K562 (cell line): Measurements from ENCODE around the gene RBM20. TPM values are rescaled to one million over a fixed set of nuclear protein-coding genes. Genes with fewer than 3 reads are reported as not detected.
A peak's percentile ranks its signal among the peaks of the same experiment; 100 is the strongest.
"Not testable (repeated sequence)": the region's sequence is repeated elsewhere in the genome, so short reads cannot be mapped to it uniquely, and the experiment has no call there.

Experiments
- ATAC-seq: fragments of 200-7000 bp; cut with Tn5 transposase; 3 replicates; pipeline ENCODE4 v1.9.1; 2020; ENCODE audit warnings: moderate library complexity
- BruUV-seq: library from RNA; stranded (reverse); fragments of 400-500 nt; replicated peaks from 2 replicates; lab custom pipeline; 2021; lab: Mats Ljungman, UMichigan
- CTCF ChIA-PET: fragments of 300-600 bp; formaldehyde crosslinking; extraction: SDS; loops from one replicate; lab custom pipeline; 2021; ENCODE audit warnings: low intra/inter-chr PET ratio; lab: Yijun Ruan, JAX
- POLR2A ChIA-PET: fragments of 300-600, 350-650 bp; sonication (Branson Sonifier 250); formaldehyde crosslinking; extraction: SDS; loops from one replicate; lab custom pipeline; 2021; ENCODE audit warnings: antibody characterized with exemption, inconsistent platforms; lab: Yijun Ruan, JAX
- DNase-seq, 4 experiments: peaks; one replicate each; pipeline versions ENCODE4 v3.0.0 to v3.0.0-alpha.2; 2011 to 2018; ENCODE audit warnings: low spot score in 3 of 4, mixed read lengths in 3 of 4; ENCODE audit errors: extremely low read depth in 1 of 4
- FAIRE-seq: peaks from 2 replicates; lab custom pipeline; 2011; peaks lifted over from hg19 to GRCh38; lab: Jason Lieb, UNC
- H2AFZ ChIP-seq: 2 replicates; pipeline ENCODE4 v1.6.0; 2011; ENCODE audit warnings: low read depth, low read length, control low read depth, inconsistent platforms
- H3K27ac ChIP-seq: fragments of 200-600 bp; 3 replicates; pipeline ENCODE4 v1.8.0; 2011; ENCODE audit warnings: low read depth, mild to moderate bottlenecking, control low read depth, inconsistent platforms, low read length, moderate library complexity, mixed read lengths; ENCODE audit errors: extremely low read depth
- H3K27me3 ChIP-seq, 2 experiments: fragments of 300-600 bp in 1 of 2; 2 replicates in 1 of 2; 3 replicates in 1 of 2; pipeline versions ENCODE4 v1.6.0 to v1.8.0; 2011; ENCODE audit warnings: inconsistent platforms in 2 of 2, low read length in 2 of 2, mild to moderate bottlenecking in 1 of 2, mixed read lengths in 1 of 2, moderate library complexity in 1 of 2; ENCODE audit not compliant: control insufficient read depth in 2 of 2, insufficient read depth in 2 of 2
- H3K36me3 ChIP-seq: fragments of 300-600 bp; 3 replicates; pipeline ENCODE4 v1.8.0; 2011; ENCODE audit warnings: mild to moderate bottlenecking, low read length, inconsistent platforms; ENCODE audit not compliant: control insufficient read depth, insufficient read depth
- H3K4me1 ChIP-seq, 2 experiments: fragments of 200-600 bp in 1 of 2; replicated peaks in 1 of 2; 2 replicates in 1 of 2; 3 replicates in 1 of 2; pipeline versions ENCODE4 v1.5.1 to v1.8.0; 2011; ENCODE audit warnings: inconsistent platforms in 2 of 2, low read length in 2 of 2, mild to moderate bottlenecking in 1 of 2, mixed read lengths in 1 of 2, moderate library complexity in 1 of 2; ENCODE audit not compliant: control insufficient read depth in 2 of 2, insufficient read depth in 2 of 2
- H3K4me2 ChIP-seq: 2 replicates; pipeline ENCODE4 v1.6.1; 2011; ENCODE audit warnings: low read length, control low read depth, inconsistent platforms, mixed read lengths; ENCODE audit not compliant: insufficient read depth
- H3K4me3 ChIP-seq: fragments of 200-600 bp; sonication (generic), shearing (Covaris generic); 2 replicates; pipeline ENCODE4 v1.5.1; 2016; ENCODE audit warnings: control low read depth, inconsistent platforms
- H3K79me2 ChIP-seq: fragments of 200-600 bp; 3 replicates; pipeline ENCODE4 v1.8.0; 2011; ENCODE audit warnings: low read length, inconsistent platforms; ENCODE audit not compliant: control insufficient read depth, insufficient read depth
- H3K9ac ChIP-seq, 2 experiments: 2 replicates each; pipeline versions ENCODE4 v1.6.0 to v1.6.1; 2011; ENCODE audit warnings: low read depth in 2 of 2, low read length in 2 of 2, control low read depth in 1 of 2, inconsistent platforms in 1 of 2, mild to moderate bottlenecking in 1 of 2, mixed read lengths in 1 of 2; ENCODE audit not compliant: insufficient read depth in 1 of 2
- H3K9me1 ChIP-seq: one replicate; pipeline ENCODE4 v1.6.0; 2011; ENCODE audit warnings: inconsistent platforms, mild to moderate bottlenecking, low read length, moderate library complexity; ENCODE audit not compliant: control insufficient read depth, insufficient read depth
- H3K9me3 ChIP-seq: replicated peaks from 2 replicates; pipeline ENCODE4 v1.5.1; 2011; ENCODE audit warnings: low read depth, low read length, inconsistent platforms; ENCODE audit not compliant: control insufficient read depth, insufficient read depth
- H4K20me1 ChIP-seq: replicated peaks from 2 replicates; pipeline ENCODE4 v1.6.1; 2011; ENCODE audit warnings: low read length, inconsistent platforms, mixed read lengths; ENCODE audit not compliant: control insufficient read depth, insufficient read depth
- ATF2 ChIP-seq: sonication (generic); formaldehyde crosslinking; IDR thresholded peaks from 2 replicates; pipeline ENCODE4 v1.8.1; 2022; ENCODE audit warnings: missing genetic modification reagents
- ATF6 ChIP-seq: sonication (generic); formaldehyde crosslinking; IDR thresholded peaks from 2 replicates; pipeline ENCODE4 v1.4.0; 2020; ENCODE audit warnings: mild to moderate bottlenecking, missing genetic modification reagents
- ZNF518B ChIP-seq: fragments of 250-450 bp; sonication (Bioruptor Pico); IDR thresholded peaks from 2 replicates; pipeline ENCODE4 v1.5.0; 2021; ENCODE audit warnings: mild to moderate bottlenecking, moderate library complexity
- ZNF79 ChIP-seq: fragments of 250-450 bp; sonication (Bioruptor Pico); IDR thresholded peaks from 2 replicates; pipeline ENCODE4 v1.4.0; 2020; ENCODE audit warnings: low read depth, mild to moderate bottlenecking, moderate library complexity
- WGBS: fragments of 100-300 bp; shearing (Covaris generic); methylation state at CpG from one replicate; pipeline ENCODE4 v1.1.6; 2016; ENCODE audit warnings: low coverage, mixed read lengths; ENCODE audit not compliant: insufficient coverage; ENCODE audit errors: missing lambda C conversion rate; 5-methylcytosine and 5-hydroxymethylcytosine counted together
- in situ Hi-C: fragments of 300-500 bp; cut with MboI; formaldehyde crosslinking; loops from 4 replicates; pipeline ENCODE4 v1.15.0; 2018; ENCODE audit warnings: inconsistent platforms, mixed read lengths
- intact Hi-C: fragments of 100-400 bp; cut with micrococcal nuclease; formaldehyde crosslinking; loops from 2 replicates; pipeline ENCODE4 v1.14.2; 2022
- polyA plus RNA-seq, 8 experiments: library from polyadenylated mRNA; depleted of rRNA in 4 of 8; stranded (reverse) in 5 of 8; unstranded in 3 of 8; fragments of >200 nt; fragmentation: Nextera tagmentation in 2 of 8; fragmentation: Illumina TruSeq in 1 of 8; extraction: Ambion mirVana in 2 of 8; extraction: Trizol in 1 of 8; gene quantifications; 2 replicates each; pipeline versions ENCODE4 v1.2.1 to v1.2.3, GENCODE V29; 2011 to 2014; ENCODE audit warnings: inconsistent platforms in 1 of 8, missing spikeins in 1 of 8
- total RNA-seq, 7 experiments: library from RNA; depleted of rRNA in 6 of 7; stranded (reverse); fragments of >200 nt in 6 of 7; fragmentation: Illumina TruSeq in 2 of 7; extraction: Trizol in 2 of 7; gene quantifications; 2 replicates each; pipeline versions ENCODE4 v1.2.1 to v1.2.3, GENCODE V29; 2011 to 2021; ENCODE audit warnings: low replicate concordance in 1 of 7

The RBM20 gene
- total and polyA plus RNA-seq, 9 of the 15 experiments (the other 6 are each of a cell fraction or from before 2014, with no cell fraction given) = 0.63 to 5.7 (median 3.2) TPM

GRCh38 chr10:110867011-110867806 lies 223.1 kb downstream of the RBM20 start:
- H3K9ac ChIP-seq, DNase-seq, H3K27me3 ChIP-seq, H3K4me3 ChIP-seq, H3K79me2 ChIP-seq, BruUV-seq, ATAC-seq, intact Hi-C loops, FAIRE-seq, H3K4me2 ChIP-seq, H3K36me3 ChIP-seq, H3K9me1 ChIP-seq, H4K20me1 ChIP-seq, H3K27ac ChIP-seq, H3K9me3 ChIP-seq, in situ Hi-C loops, CTCF ChIA-PET: not testable (repeated sequence)
- H3K4me1 ChIP-seq = peaks cover 16 to 55% of the 10 kb centered on the region in 2 experiments
- H2AFZ ChIP-seq = peak overlapping the region; percentile 75
- 47% methylated on average over 7 of the region's 8 CpGs for WGBS
- POLR2A ChIA-PET = interaction anchor here (0.9 to 1.1 kb wide), 2 partner anchors 9 to 51 kb away, joined by 3 read pairs; no protein-coding TSS in a partner anchor

- no TSS peak for BruUV-seq
- ATAC-seq (no peak), DNase-seq (no peak), FAIRE-seq (no peak)
- WGBS = 17% methylated on average over 4 of the region's 4 CpGs
- in situ Hi-C loops (no loop called here), intact Hi-C loops (no loop called here)
- H4K20me1 ChIP-seq = no peaks in the 10 kb centered on the region
- H3K79me2 ChIP-seq = peaks cover 3% of the 10 kb centered on the region; the same call in 2 of the 3 replicates
- H3K9me1 ChIP-seq = no peaks in the 10 kb centered on the region
- H3K27ac ChIP-seq = no peak overlapping the region; the same call in 2 of the 3 replicates
- no peak overlapping the region; the same call in 1 of the 2 replicates for H3K4me2 ChIP-seq
- POLR2A ChIA-PET = interaction anchor here (0.8 to 1.1 kb wide), 3 partner anchors 10 to 50 kb away, joined by 3 to 5 read pairs (median 3); no protein-coding TSS in a partner anchor
- H2AFZ ChIP-seq = peak overlapping the region; percentile 75
- no peaks in the 10 kb centered on the region for H3K36me3 ChIP-seq
- peak overlapping the region in 1 of 2 experiments; percentile 36; a peak in 2 of 4 replicates for H3K9ac ChIP-seq
- CTCF ChIA-PET = no interaction called here
- H3K9me3 ChIP-seq = no peaks in the 10 kb centered on the region
- peaks cover 20 to 49% of the 10 kb centered on the region in 2 experiments for H3K4me1 ChIP-seq
- H3K4me3 ChIP-seq = no peak overlapping the region
- no peaks in the 10 kb centered on the region for H3K27me3 ChIP-seq
- TF ChIP-seq ATF6 (CRISPR knock-in tag) (no peak), ZNF79 (CRISPR knock-in tag) (no peak), ATF2 (no peak), ZNF518B (no peak)
Observed at GRCh38 chr10:110867807-110868465, 223.8 kb downstream of the RBM20 start.
